Thyroid gland (tissue), 4 donors: ENCODE measurements around the gene EPB41L1.

Source experiments
- CTCF ChIP-seq, 6 experiments: fragments of 200-600 bp in 3 of 6; fragments of 450-650 bp in 3 of 6; sonication (generic) in 3 of 6; IDR thresholded peaks; one replicate each; pipeline ENCODE4 v1.5.1; 2016 to 2019; ENCODE audit warnings: antibody characterized with exemption in 6 of 6, mild to moderate bottlenecking in 2 of 6, inconsistent platforms in 1 of 6, moderate library complexity in 1 of 6
- POLR2A ChIP-seq, 2 donors: fragments of 450-650 bp; IDR thresholded peaks; one replicate each; pipeline ENCODE4 v1.6.1; 2017; ENCODE audit warnings: antibody characterized with exemption in 2 of 2, mild to moderate bottlenecking in 2 of 2, moderate library complexity in 1 of 2

GRCh38 chr20:36281785-36282380 is 127.3 kb downstream of the EPB41L1 start:
- TF ChIP-seq POLR2A (IDR thresholded peaks at IDR 0.05) (no peak), CTCF (IDR thresholded peaks at IDR 0.05) (no peak)
